ENCODE data around the gene UROC1.

UROC1 gene

GRCh38 chr3:126459111-126459762 is 58.3 kb downstream of the UROC1 start:
- Mint-ChIP-seq H3K4me1 (peaks cover 10 to 13% of the 10 kb centered on the region in 2 donors), H3K27me3 (no peaks in the 10 kb centered on the region), H3K9me3 (no peaks in the 10 kb centered on the region), H3K27ac (no peak overlapping the region), H3K36me3 (peaks cover 41 to 55% of the 10 kb centered on the region in 2 donors), H3K4me3 (no peak overlapping the region)
- ATAC-seq (replicated peaks) = no peak
- DNase-seq = no peak

GRCh38 chr3:126456766-126457388 is 60.7 kb downstream of the UROC1 start:
- no peaks in the 10 kb centered on the region for H3K27me3 Mint-ChIP-seq
- ATAC-seq (replicated peaks) = no peak
- H3K9me3 Mint-ChIP-seq = no peaks in the 10 kb centered on the region
- H3K4me3 Mint-ChIP-seq = no peak overlapping the region
- no peak overlapping the region for H3K27ac Mint-ChIP-seq
- H3K36me3 Mint-ChIP-seq = peaks cover 36 to 62% of the 10 kb centered on the region in 2 donors
- H3K4me1 Mint-ChIP-seq = peaks cover 9 to 15% of the 10 kb centered on the region in 2 donors
- DNase-seq = no peak

- H3K36me3 Mint-ChIP-seq = peaks cover 35 to 62% of the 10 kb centered on the region in 2 donors
- ATAC-seq (replicated peaks) (no peak), DNase-seq (no peak)
- H3K9me3 Mint-ChIP-seq = no peaks in the 10 kb centered on the region
- H3K27me3 Mint-ChIP-seq = no peaks in the 10 kb centered on the region
- no peak overlapping the region for H3K4me3 Mint-ChIP-seq
- H3K27ac Mint-ChIP-seq = no peak overlapping the region
- H3K4me1 Mint-ChIP-seq = peaks cover 9 to 12% of the 10 kb centered on the region in 2 donors
Observed at GRCh38 chr3:126456211-126456610, 61.4 kb downstream of the UROC1 start.

- peaks cover 35 to 62% of the 10 kb centered on the region in 2 donors for H3K36me3 Mint-ChIP-seq
- peaks cover 5 to 12% of the 10 kb centered on the region in 2 donors for H3K4me1 Mint-ChIP-seq
- ATAC-seq (replicated peaks) (no peak), DNase-seq (no peak)
- no peaks in the 10 kb centered on the region for H3K9me3 Mint-ChIP-seq
- no peak overlapping the region for H3K27ac Mint-ChIP-seq
- H3K4me3 Mint-ChIP-seq = no peak overlapping the region
- H3K27me3 Mint-ChIP-seq = no peaks in the 10 kb centered on the region
Observed at GRCh38 chr3:126454437-126455198, 63.0 kb downstream of the UROC1 start.

GRCh38 chr3:126454025-126454424 is 63.5 kb downstream of the UROC1 start:
- H3K4me1 Mint-ChIP-seq = peaks cover 5 to 12% of the 10 kb centered on the region in 2 donors
- no peak for DNase-seq

GRCh38 chr3:126452213-126452612 is 65.4 kb downstream of the UROC1 start:
- H3K27ac Mint-ChIP-seq = peak overlapping the region; percentile 75
- H3K9me3 Mint-ChIP-seq = no peaks in the 10 kb centered on the region
- peaks cover 40 to 60% of the 10 kb centered on the region in 2 donors for H3K36me3 Mint-ChIP-seq
- ATAC-seq (replicated peaks) (no peak), DNase-seq (no peak)
- peaks cover 5 to 11% of the 10 kb centered on the region in 2 donors for H3K4me1 Mint-ChIP-seq
- no peak overlapping the region for H3K4me3 Mint-ChIP-seq
- no peaks in the 10 kb centered on the region for H3K27me3 Mint-ChIP-seq

More at GRCh38 chr3:126454025-126454424, 63.5 kb downstream of the UROC1 start:
- H3K36me3 Mint-ChIP-seq = peaks cover 38 to 64% of the 10 kb centered on the region in 2 donors
- H3K27ac Mint-ChIP-seq = no peak overlapping the region
- H3K9me3 Mint-ChIP-seq = no peaks in the 10 kb centered on the region
- no peaks in the 10 kb centered on the region for H3K27me3 Mint-ChIP-seq
- ATAC-seq (replicated peaks) = no peak
- no peak overlapping the region for H3K4me3 Mint-ChIP-seq

GRCh38 chr3:126451511-126451910 is 66.1 kb downstream of the UROC1 start:
- Mint-ChIP-seq H3K27me3 (no peaks in the 10 kb centered on the region), H3K9me3 (no peaks in the 10 kb centered on the region), H3K4me1 (peaks cover 5% of the 10 kb centered on the region in 2 donors), H3K36me3 (peaks cover 33 to 57% of the 10 kb centered on the region in 2 donors), H3K4me3 (no peak overlapping the region), H3K27ac (peak overlapping the region; percentile 75)
- no peak for DNase-seq
- no peak for ATAC-seq (replicated peaks)

GRCh38 chr3:126450744-126451143 is 66.8 kb downstream of the UROC1 start:
- no peaks in the 10 kb centered on the region for H3K27me3 Mint-ChIP-seq
- no peak for ATAC-seq (replicated peaks)
- no peaks in the 10 kb centered on the region for H3K9me3 Mint-ChIP-seq
- H3K36me3 Mint-ChIP-seq = peaks cover 31 to 50% of the 10 kb centered on the region in 2 donors
- H3K4me1 Mint-ChIP-seq = peaks cover 5% of the 10 kb centered on the region in 2 donors
- no peak overlapping the region for H3K4me3 Mint-ChIP-seq
- H3K27ac Mint-ChIP-seq = no peak overlapping the region
- DNase-seq = no peak

- H3K4me3 Mint-ChIP-seq = no peak overlapping the region
- ATAC-seq (replicated peaks) (no peak), DNase-seq (no peak)
- H3K36me3 Mint-ChIP-seq = peaks cover 29 to 47% of the 10 kb centered on the region in 2 donors
- no peaks in the 10 kb centered on the region for H3K27me3 Mint-ChIP-seq
- no peak overlapping the region for H3K27ac Mint-ChIP-seq
- peaks cover 3 to 5% of the 10 kb centered on the region in 2 donors for H3K4me1 Mint-ChIP-seq
- no peaks in the 10 kb centered on the region for H3K9me3 Mint-ChIP-seq
Observed at GRCh38 chr3:126450219-126450618, 67.4 kb downstream of the UROC1 start.

GRCh38 chr3:126449621-126450051 is 67.9 kb downstream of the UROC1 start:
- DNase-seq (no peak), ATAC-seq (replicated peaks) (no peak)
- peaks cover 28 to 41% of the 10 kb centered on the region in 2 donors for H3K36me3 Mint-ChIP-seq
- H3K9me3 Mint-ChIP-seq = no peaks in the 10 kb centered on the region
- no peak overlapping the region for H3K27ac Mint-ChIP-seq
- H3K4me1 Mint-ChIP-seq = peaks cover 3 to 5% of the 10 kb centered on the region in 2 donors
- H3K4me3 Mint-ChIP-seq = no peak overlapping the region
- no peaks in the 10 kb centered on the region for H3K27me3 Mint-ChIP-seq

- Mint-ChIP-seq H3K27me3 (no peaks in the 10 kb centered on the region), H3K9me3 (no peaks in the 10 kb centered on the region), H3K4me1 (peaks cover 0 to 5% of the 10 kb centered on the region in 2 donors), H3K4me3 (no peak overlapping the region), H3K27ac (no peak overlapping the region), H3K36me3 (peaks cover 24 to 36% of the 10 kb centered on the region in 2 donors)
- no peak for ATAC-seq (replicated peaks)
- no peak for DNase-seq
Observed at GRCh38 chr3:126448893-126449180, 68.7 kb downstream of the UROC1 start.

- peaks cover 0 to 5% of the 10 kb centered on the region in 2 donors for H3K4me1 Mint-ChIP-seq
- no peak overlapping the region for H3K27ac Mint-ChIP-seq
- H3K4me3 Mint-ChIP-seq = no peak overlapping the region
- no peaks in the 10 kb centered on the region for H3K9me3 Mint-ChIP-seq
- ATAC-seq (replicated peaks) (no peak), DNase-seq (no peak)
- H3K36me3 Mint-ChIP-seq = peaks cover 24 to 36% of the 10 kb centered on the region in 2 donors
- no peaks in the 10 kb centered on the region for H3K27me3 Mint-ChIP-seq
Observed at GRCh38 chr3:126448136-126448892, 69.3 kb downstream of the UROC1 start.

GRCh38 chr3:126447456-126448106 is 70.0 kb downstream of the UROC1 start:
- H3K4me1 Mint-ChIP-seq = peaks cover 0 to 5% of the 10 kb centered on the region in 2 donors
- H3K36me3 Mint-ChIP-seq = peaks cover 24 to 38% of the 10 kb centered on the region in 2 donors
- no peak overlapping the region for H3K4me3 Mint-ChIP-seq
- H3K27me3 Mint-ChIP-seq = no peaks in the 10 kb centered on the region
- ATAC-seq (replicated peaks) (no peak), DNase-seq (no peak)
- H3K27ac Mint-ChIP-seq = no peak overlapping the region
- H3K9me3 Mint-ChIP-seq = no peaks in the 10 kb centered on the region

- no peaks in the 10 kb centered on the region for H3K27me3 Mint-ChIP-seq
- DNase-seq = no peak
- peaks cover 21 to 30% of the 10 kb centered on the region in 2 donors for H3K36me3 Mint-ChIP-seq
- no peak overlapping the region for H3K27ac Mint-ChIP-seq
- no peaks in the 10 kb centered on the region for H3K4me1 Mint-ChIP-seq
- H3K9me3 Mint-ChIP-seq = no peaks in the 10 kb centered on the region
- ATAC-seq (replicated peaks) = no peak
- H3K4me3 Mint-ChIP-seq = no peak overlapping the region
Observed at GRCh38 chr3:126446791-126447190, 70.8 kb downstream of the UROC1 start.
